Activated effector memory CD4-positive, alpha-beta T cell treated with anti-CD3 and anti-CD28 coated beads, Interleukin-2, amount 50 U/mL, for 16 hours (primary cell): ENCODE measurements around the gene SUSD2.

Source experiments
- DNase-seq: peaks from one replicate; pipeline ENCODE4 v3.0.0-alpha.2; 2020

SUSD2 gene

DNA sequence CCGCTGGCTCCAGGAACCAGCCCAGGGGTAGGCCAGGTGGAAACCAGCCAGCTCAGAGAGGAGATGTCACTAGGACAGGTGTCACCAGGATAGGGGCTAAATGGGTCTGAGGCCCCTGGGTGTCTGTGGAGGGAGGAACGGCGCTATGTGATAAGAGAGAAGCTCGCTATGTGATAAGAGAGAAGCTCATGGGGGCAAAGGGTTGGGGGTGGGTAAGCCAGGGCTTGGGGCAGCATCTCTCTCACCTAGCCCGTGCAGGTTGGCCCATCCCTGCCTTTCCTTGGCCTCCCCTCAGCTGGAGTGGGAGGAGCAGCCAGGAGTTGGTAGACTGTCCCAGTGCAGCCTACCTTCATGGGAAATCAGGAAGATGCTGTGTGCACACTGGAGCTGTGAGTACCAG, 26.5 kb upstream of the SUSD2 start:
- no peak for DNase-seq

DNA sequence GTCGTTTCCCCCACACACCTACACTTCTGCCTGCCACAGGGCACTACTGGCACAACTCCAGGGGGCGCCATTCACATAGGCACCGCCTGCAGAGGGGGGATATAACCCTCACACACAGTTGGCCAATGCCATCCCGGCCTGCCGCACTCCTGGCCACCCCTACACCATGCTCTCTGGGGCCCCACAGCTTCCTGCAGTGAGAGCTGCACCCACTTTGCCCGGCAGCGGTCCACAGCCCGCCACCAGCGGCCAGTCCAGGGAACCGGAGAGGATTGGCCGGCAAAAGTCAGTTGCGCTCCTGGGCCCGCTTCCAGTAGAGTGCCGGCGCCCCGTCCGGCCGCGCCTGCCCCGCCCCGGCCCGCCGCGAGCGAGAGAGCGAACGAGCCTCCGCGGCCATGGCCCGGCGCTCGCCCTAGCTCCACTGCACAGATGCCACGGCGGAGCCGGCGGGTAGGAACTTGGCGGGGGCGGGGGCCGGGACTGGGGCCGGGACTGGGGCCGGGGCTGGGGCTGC, 25.6 kb upstream of the SUSD2 start:
- DNase-seq: peak; percentile 84

DNA sequence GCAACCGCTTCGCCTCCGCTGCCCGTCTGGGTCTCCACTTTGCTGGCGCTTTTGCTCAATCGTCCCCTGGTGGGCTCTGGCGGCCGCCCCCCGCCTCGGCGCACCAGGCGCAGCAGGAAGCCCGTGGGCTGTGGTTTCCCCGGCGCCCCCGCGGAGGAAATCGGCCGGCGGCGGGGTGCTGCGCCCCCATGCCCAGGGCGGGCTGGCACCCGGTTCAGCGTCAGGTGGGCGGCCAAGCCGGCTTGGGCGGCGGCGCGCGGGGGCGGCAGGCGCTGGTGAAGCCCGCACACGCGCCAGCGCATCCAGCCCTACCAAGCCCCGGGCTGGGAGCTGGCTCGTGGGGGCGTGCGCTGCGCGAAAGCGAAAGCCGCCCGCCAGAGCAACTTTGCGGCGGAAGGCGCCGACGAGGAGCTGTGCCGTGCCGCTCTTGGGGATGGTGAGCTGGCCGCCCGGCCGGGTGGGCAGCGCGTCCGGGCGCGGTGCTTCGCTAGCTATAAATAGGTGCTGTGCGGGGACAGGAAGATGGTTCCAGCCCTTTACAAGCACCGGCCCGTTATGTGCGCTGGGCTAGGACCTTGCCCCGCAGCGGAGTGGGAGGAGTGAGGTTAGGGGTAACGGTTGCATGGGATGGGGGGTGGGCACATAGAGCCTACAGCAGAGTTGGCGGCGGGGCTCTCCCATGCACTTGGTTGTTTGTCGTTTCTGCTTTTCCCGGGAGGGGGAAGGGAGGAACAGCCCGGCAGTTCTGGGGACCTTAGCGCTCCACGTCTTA, 25.0 kb upstream of the SUSD2 start:
- DNase-seq: peak; percentile 88

DNA sequence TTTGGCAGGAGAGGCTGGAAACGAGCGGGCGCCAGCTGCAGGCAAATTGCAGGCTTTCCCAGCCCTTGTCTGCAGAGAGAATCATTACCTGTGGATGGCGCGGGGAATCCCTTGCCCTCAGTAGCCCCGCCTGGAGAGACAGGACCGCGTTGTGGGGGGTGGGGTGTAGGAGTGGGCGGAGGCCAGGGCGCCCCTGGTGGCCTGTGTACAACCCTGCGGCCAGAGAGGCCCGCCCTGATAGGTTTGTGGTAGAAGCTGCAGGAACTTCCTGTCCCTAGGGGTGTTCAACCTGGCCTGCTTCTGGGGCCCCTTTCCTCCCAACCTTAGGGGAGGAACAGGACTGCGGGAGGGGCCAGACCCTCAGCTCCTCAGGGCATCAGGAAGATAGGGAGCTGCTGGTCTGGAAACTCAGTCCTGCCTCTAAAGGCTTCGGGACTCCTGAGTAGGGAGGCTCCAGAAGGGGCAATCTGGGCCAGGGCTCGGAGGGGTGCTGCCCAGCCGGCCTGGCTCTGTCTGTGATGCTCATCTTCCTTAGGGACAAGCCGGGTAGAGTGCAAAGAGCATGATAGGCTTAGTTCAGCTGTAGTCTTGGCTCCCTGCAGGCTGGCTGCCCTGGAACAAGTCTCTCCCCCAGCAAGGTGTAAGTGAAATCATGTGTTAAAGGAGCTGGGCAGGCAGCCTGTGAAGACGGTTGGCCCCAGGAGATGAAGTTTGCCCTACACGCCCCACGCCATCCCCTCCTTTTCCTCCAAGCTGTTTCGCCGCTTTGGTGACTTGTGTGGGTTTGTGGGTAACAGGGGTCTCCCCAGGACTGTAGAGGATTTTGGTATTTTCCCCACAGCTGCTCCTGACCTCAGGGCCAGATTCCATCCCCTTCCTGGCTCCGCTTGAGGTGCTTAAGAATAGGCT, 24.1 kb upstream of the SUSD2 start:
- DNase-seq: peak; percentile 94

DNA sequence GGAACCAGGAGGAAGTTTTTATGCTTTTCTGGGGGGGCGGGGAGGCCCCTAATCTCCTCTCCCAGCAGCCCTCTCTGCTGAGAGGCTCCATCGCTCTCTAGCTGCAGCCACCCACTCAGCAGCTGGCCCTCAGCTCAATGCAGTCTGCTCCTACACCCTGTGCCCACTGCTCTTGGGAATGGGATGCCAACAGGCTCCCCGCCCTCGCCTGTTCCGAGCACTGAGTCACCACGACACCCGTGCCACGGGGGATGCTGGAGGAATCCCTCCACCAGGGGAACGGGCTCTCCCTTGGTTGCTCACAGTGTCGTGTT, 23.5 kb upstream of the SUSD2 start:
- DNase-seq: no peak

DNA sequence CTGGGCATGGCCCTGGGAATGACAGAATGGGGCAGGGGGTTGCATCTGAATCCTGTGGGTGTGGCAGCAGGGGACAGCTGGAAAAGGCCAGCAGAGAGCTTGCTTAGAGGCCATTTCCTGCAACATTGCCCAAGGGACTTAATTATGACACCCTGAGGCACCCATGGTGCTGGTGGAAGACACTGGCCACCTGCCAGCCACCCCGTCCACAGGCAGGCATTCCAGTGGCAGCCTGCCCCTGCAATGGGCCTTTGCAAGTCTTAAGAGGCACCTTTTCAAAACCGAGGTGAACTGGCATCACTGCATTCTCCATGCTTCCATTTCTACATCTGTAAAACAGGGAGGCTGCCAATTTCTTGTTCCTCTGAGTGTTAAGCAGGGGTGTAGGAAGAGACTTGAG, 21.6 kb upstream of the SUSD2 start:
- DNase-seq: no peak

DNA sequence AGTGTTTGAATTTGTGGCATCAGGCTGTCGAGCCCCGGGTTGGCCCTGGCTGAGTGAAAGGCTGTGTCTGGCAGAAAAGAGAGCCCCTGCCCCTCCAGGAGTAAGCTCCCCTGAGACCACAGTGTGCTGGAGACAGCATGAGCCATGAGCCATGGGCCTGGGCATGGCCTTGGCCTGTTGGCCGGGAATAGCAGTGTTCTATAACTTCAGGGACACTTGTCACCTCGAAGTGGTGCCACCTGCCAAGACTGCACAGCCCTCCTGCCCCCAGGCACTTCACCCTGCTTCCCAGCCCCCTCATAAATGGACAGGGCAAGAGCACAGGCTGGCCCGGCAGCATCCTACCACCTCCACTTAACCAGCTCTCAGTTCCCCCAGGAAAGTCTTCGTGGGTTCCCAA, 20.7 kb upstream of the SUSD2 start:
- no peak for DNase-seq

DNA sequence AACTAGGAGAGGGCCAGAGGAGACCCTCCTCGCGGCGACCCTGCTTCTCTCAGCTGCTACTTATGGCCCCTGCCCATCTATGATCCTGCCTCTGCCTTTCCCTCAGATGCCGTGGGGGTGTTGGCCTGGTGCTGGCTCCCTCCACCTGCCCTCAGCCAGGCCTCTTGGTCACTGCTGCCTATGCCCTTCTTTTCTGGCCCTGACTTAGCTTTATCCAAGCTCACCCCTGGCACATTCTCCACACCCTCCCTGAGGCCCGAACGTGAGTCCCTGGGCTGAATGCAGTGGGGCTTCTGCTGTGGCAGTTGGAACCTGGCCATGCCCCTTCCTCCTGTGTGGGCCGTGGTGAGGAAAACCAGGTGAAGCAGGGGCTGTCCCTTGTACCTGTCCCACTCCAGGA, 19.8 kb upstream of the SUSD2 start:
- DNase-seq: no peak

DNA sequence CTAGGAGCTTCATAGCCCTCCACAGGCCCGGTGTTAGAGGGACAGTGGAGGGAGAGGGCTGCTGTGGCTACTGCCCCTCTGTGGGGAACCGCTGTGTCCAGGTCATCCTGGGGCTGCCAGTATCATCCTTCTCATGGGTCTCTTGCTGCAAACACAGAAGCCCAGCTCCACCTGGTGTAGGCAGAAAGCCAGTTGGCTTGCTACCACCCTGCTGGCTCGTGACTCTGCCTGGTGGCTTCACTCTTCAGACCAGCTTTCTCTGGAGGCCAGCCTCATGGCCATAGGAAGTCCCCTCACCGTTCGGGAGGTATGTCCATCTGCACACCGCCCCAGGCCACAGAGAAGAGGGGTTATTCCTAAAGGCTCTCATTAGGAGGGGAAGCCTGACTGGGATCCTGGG, 19.4 kb upstream of the SUSD2 start:
- no peak for DNase-seq

DNA sequence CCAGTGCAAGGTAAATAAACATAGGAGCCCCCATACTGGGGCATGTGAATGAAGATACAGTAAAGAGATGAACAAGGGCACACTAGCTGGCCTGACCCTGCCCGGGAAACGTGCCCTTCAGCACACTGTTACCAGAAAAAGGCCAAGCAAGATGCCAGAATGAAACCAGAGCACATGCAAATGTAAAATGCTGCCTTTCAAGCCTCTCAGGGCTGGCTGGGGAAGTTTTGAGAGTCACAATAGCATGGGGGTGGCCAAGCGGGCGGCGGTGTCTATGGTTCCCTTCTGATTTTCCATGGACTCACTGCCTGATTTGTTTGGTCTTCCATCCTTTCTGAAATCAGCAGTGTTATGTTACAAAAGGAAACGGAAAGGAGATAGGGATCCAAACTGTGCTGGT, 18.9 kb upstream of the SUSD2 start:
- no peak for DNase-seq

DNA sequence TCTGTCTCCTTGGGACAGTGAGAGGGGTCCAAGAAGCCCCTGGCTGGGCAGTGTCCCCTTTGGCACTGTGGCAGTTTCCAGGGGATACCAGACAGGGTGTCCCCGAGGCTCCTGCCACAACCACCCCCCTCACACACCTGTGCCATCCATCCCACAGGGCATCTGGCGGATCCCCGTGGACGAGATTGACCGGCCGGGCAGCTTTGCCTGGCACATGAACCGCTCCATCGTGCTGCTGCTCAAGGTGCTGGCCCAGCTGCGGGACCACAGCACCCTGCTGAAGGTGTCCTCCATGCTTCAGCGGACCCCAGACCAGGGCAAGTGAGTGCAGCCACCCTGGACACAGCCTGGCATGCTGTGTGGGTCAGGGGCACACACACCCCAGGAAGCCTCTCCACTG, 17.0 kb upstream of the SUSD2 start:
- no peak for DNase-seq

DNA sequence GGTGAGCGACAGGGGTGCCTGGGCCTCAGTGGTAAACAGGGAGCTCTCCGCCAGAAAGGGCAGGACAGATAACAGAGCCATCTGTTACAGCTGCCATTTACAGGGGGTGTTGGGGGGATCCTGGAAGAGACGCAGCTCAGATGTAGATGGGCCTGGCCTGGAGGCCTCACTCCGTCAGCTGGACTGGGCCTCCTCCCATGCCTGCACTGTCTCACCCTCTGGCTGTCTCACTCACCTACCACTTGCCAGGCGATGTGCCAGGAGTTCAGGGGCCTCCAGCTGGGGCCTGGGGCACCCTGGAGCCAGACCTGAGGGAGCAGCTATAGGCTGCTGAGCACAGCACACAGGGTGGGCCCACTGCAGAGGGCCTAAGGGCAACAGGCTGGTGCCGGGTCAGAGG, 16.3 kb upstream of the SUSD2 start:
- no peak for DNase-seq

DNA sequence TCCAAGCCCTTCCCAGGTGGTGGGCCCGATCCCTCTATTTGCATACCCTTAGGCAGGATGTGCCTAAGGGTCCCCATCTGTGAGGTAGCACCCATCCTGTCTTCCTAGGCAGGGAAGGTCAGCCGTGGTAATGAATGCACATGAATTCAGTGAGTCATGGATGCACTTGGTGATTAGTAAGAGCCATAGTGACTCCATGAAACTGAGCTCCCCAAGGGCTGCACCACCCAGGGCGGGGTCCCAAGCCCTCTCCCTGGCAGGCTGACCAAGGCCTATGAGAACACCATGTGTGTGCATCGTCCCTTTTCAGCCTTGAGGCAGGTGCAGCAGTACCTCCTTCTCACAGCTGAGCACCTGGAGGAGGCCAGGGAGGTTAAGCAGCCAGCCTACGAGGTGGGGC, 15.6 kb upstream of the SUSD2 start:
- no peak for DNase-seq

DNA sequence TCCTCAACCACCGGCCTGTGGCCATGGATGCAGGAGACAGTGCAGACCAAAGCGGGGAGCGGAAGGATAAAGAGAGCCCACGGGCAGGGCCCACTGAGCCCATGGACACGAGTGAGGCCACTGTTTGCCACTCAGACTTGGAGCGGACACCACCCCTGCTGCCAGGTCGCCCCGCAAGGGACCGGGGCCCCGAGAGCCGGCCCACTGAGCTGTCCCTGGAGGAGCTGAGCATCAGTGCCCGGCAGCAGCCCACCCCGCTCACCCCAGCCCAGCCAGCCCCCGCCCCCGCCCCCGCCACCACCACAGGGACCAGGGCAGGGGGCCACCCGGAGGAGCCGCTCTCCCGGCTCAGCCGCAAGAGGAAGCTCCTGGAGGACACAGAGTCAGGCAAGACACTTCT, 14.5 kb upstream of the SUSD2 start:
- no peak for DNase-seq

DNA sequence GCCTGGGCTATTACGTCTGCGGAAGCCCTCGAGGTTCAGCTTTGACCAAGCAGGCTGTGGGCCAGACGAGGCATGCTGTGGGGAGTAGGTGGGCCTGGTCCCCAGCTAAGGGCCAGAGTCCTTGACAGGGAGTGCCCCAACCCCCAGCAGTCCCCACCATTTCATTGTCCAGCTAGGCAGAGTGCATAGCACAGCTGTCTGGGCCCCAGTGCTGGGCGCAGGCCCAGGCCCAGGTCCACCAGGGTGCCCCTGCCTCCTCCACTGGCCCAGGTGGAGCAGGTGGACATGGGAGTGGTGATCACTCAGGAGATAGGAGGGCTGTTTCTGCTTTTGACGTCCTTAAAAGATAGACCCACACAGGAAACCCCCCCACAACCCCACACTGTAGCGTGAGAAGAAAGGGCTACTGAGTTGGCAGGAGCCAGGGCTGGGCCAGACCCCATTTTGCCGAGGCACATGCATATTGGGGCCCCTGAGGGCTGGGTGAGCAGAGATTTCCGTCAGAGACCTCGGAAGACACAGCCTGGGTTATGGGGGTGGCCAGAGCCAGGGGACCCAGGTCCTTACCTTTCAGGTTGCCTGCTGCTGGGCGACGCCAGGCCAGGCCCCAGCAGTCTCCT, 11.7 kb upstream of the SUSD2 start:
- no peak for DNase-seq

DNA sequence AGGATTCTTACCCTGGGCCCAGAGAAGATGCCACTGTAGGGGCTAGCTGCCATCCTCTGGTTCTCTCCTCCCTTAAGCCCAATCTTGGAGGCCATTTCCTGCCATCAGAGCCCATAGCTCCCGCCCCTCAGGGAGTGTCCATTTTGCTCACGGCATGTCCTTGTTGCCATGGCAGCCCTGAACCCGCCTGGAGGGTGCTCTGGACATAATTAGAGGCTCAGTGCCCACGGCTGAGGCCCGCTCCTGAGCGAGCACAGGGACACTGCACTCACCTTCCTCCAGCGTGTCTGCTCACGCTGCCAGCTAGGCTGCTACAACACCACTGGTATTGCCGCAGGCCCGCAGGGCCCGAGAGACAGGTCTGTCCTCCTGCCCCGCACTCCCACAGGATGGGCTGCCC, 11.1 kb upstream of the SUSD2 start:
- DNase-seq: no peak

DNA sequence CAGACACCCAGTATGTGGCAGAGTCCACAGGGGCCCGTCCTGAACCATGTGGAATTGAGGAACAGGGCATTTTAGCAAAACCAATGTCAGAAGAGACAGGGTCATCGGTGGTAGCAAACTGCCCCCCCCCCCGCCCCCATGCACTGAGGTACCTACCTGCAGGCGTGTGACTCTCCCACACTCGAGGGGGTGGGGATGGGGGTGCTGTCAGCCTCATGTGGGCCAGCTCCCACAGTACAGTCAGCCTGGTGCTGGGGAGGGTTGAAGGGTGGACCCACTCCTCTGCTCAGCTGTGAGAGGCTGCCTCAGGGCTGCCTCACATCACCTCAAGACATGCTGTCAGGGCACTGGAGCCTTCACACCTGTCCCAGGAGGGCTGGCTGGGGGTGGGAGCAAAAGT, 10.7 kb upstream of the SUSD2 start:
- no peak for DNase-seq

DNA sequence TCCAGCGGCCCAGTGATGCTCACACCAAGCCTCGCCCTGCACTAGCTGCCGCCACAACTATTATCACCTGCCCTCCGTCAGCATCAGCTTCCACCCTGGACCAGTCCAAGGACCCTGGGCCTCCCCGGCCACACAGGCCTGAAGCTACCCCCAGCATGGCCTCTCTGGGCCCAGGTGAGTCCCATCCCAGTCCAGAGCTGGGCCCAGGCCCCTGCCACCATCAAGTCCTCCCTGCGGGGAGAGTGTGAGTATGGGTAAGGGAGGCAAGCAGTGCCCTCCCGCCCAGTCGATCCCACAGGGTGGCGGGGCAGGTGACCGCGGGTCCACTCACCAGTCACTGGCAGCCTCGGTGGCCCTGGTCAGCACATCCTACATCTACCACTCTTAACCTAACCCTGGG, 9.5 kb upstream of the SUSD2 start:
- no peak for DNase-seq

DNA sequence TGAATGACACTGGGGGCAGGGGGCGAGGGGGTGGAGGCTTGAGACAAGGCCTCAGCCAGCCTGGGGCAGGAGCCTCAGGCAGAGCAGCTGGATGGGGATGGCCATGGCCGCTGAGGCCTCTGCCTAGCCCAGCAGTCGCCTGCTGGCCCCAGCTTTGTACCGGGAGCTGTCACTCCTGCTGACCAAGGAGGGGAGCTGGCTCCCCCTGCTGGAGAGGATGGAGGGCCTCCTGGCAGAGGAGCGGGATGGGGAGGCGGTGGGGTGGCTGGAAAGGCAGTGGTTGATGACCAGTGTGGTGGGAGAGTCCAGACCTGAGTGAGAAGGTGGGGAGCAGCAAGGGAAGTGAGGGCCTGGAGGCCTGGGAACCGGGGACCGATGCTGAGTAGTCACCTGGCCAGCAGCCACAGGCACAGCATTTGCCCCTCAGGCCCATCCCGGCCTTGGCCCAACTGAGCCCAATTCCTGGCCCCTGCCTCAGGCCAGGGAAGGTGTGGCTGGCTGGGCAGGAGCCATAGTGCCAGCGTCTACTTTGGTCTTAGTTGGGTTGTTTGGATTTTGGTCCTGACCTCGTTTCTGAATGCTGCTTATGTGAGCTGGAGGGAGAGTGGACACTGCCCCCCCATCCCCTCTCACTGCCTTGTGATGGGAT, 6.0 kb upstream of the SUSD2 start:
- peak; percentile 85 for DNase-seq

DNA sequence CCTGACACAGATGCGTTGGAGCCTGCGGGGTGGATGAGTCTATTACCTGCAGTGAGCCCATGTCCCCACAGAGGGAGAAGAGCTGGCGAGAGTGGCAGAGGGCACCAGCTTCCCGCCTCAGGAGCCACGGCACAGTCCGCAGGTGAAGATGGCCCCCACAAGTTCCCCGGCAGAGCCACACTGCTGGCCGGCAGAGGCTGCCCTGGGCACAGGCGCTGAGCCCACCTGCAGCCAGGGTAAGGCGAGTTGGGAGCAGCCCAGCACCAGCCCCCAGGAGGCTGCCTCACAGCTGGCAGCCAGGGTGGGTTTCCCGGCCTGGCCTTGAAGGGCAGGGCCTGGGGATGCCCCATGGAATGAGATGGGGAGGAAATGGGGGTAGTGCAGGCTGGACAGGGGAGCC, 5.2 kb upstream of the SUSD2 start:
- DNase-seq: no peak

DNA sequence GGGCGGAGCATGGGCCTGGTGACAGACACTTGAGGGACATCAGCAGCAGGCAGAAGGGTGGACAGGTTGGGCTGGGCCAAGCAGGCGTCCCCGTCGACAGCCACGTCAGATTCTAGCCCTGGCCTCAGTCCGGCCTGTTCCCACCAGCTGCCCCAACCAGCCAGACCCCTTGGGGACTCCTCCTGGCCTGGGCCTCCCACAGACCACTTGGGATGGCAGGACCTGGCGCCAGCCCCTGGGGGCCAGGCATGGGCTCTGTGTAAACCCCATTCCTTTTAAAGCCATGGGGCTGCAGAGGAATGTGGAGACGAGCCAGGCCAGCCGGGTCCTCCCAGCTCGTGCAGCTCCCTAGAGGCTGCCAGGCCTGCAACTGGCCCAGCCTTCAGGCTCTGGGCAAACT, 4.7 kb upstream of the SUSD2 start:
- DNase-seq: no peak

DNA sequence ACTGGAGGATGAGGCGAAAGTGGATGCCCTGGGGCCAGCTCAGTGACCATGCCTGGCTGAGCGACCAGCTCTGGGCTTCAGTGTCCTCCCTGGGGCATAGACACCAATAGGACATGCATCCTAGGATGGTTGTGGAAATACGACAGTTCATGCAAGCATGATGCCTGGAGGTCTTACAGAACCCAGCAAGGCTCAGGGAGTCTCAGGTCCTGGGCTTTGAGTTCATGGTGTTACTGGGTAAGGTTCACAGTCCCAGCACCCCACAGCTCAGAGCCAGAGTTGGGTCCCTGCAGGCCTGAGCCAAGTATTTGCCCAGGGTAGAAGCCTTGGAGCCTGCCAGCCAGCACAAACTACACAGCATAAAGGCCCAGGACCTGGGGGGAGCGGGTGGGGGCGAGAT, 4.2 kb upstream of the SUSD2 start:
- no peak for DNase-seq

DNA sequence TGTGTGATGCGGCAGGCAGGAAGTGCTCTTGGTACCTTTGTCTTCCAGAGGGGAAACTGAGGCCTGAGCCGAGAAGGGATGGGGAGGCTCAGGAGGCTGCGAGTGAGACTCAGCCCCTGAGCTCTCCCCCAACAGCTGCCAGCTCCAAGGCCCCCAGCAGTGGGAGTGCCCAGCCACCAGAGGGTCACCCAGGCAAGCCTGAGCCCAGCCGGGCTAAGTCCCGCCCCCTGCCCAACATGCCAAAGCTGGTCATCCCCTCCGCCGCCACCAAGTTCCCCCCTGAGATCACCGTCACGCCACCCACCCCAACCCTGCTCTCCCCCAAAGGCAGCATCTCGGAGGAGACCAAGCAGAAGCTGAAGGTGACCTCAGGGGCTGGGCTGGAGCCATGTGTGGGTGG, 3.8 kb upstream of the SUSD2 start:
- no peak for DNase-seq
